Colonic mucosa (tissue), 4 donors: ENCODE data around the gene ARL6IP4. TPM values are rescaled to one million over a fixed set of nuclear protein-coding genes. Genes with fewer than 3 reads are reported as not detected.

Experiments
- DNase-seq: peaks from one replicate; pipeline ENCODE4 v3.0.0-alpha.2; 2020
- H3K27ac ChIP-seq: fragments of 200-600 bp; one replicate; pipeline ENCODE4 v1.8.0; 2021
- H3K27me3 ChIP-seq: fragments of 200-600 bp; one replicate; pipeline ENCODE4 v1.8.0; 2021
- H3K36me3 ChIP-seq: fragments of 200-600 bp; one replicate; pipeline ENCODE4 v1.8.0; 2021
- H3K4me1 ChIP-seq: fragments of 200-600 bp; one replicate; pipeline ENCODE4 v1.8.0; 2021; ENCODE audit warnings: mild to moderate bottlenecking
- H3K4me3 ChIP-seq: fragments of 200-600 bp; one replicate; pipeline ENCODE4 v1.8.0; 2021
- H3K9ac ChIP-seq, 2 donors: one replicate each; pipeline ENCODE4 v1.7.0; 2013; ENCODE audit warnings: control low read depth in 2 of 2, low read depth in 2 of 2, low read length in 2 of 2
- H3K9me3 ChIP-seq: fragments of 200-600 bp; one replicate; pipeline ENCODE4 v1.8.0; 2021
- CTCF ChIP-seq: fragments of 200-600 bp; IDR thresholded peaks from one replicate; pipeline ENCODE4 v1.8.0; 2022; ENCODE audit warnings: antibody characterized with exemption, mild to moderate bottlenecking
- intact Hi-C: fragments of 100-400 bp; cut with DNase I; formaldehyde crosslinking; loops from one replicate; pipeline ENCODE4 v1.14.1; 2022
- total RNA-seq, 2 donors: library from RNA; stranded (reverse); fragmentation: NEBNext Ultra II Directional in 1 of 2; extraction: Animal tissue kit (Norgen Biotek cat#: 25700) in 1 of 2; gene quantifications; one replicate each; pipeline ENCODE4 v1.2.1, GENCODE V29; 2021
- donor health status: healthy.
- donor health status: DM: no; HTN: no; CAD: no.
- donor health status: DM: no; HTN: no; CAD: no.

The ARL6IP4 gene
- total RNA-seq, 2 donors from 2014 or later, result 130 to 192 TPM

GRCh38 chr12:122988612-122989212 lies 8.2 kb downstream of the ARL6IP4 start:
- no peaks in the 10 kb centered on the region for H3K9me3 ChIP-seq
- H3K27me3 ChIP-seq, result no peaks in the 10 kb centered on the region
- no peak for TF ChIP-seq CTCF
- H3K36me3 ChIP-seq, result no peaks in the 10 kb centered on the region
- no peak for DNase-seq
- no peak overlapping the region for H3K27ac ChIP-seq
- H3K9ac ChIP-seq, result no peak overlapping the region
- no peaks in the 10 kb centered on the region for H3K4me1 ChIP-seq
- intact Hi-C loops, result no loop called here
- no peak overlapping the region for H3K4me3 ChIP-seq

- TF ChIP-seq CTCF, result no peak
- Histone ChIP-seq H3K36me3 (no peaks in the 10 kb centered on the region), H3K4me1 (no peaks in the 10 kb centered on the region), H3K27ac (no peak overlapping the region), H3K9me3 (no peaks in the 10 kb centered on the region), H3K9ac (no peak overlapping the region), H3K4me3 (no peak overlapping the region), H3K27me3 (no peaks in the 10 kb centered on the region)
- no peak for DNase-seq
- intact Hi-C loops, result no loop called here
Observed at GRCh38 chr12:122989225-122989839, 8.9 kb downstream of the ARL6IP4 start.

- TF ChIP-seq CTCF, result no peak
- intact Hi-C loops, result no loop called here
Observed at GRCh38 chr12:122989874-122990419, 9.5 kb downstream of the ARL6IP4 start.

GRCh38 chr12:122990561-122990960 lies 10.1 kb downstream of the ARL6IP4 start:
- intact Hi-C loops, result no loop called here
- H3K36me3 ChIP-seq, result no peaks in the 10 kb centered on the region

More at GRCh38 chr12:122989874-122990419, 9.5 kb downstream of the ARL6IP4 start:
- no peaks in the 10 kb centered on the region for H3K27me3 ChIP-seq
- no peaks in the 10 kb centered on the region for H3K9me3 ChIP-seq
- no peak overlapping the region for H3K9ac ChIP-seq
- no peaks in the 10 kb centered on the region for H3K4me1 ChIP-seq
- H3K36me3 ChIP-seq, result no peaks in the 10 kb centered on the region
- DNase-seq, result no peak
- no peak overlapping the region for H3K27ac ChIP-seq
- no peak overlapping the region for H3K4me3 ChIP-seq

More at GRCh38 chr12:122990561-122990960, 10.1 kb downstream of the ARL6IP4 start:
- no peak for TF ChIP-seq CTCF
- no peak for DNase-seq
- H3K9me3 ChIP-seq, result no peaks in the 10 kb centered on the region
- H3K4me3 ChIP-seq, result no peak overlapping the region
- H3K9ac ChIP-seq, result no peak overlapping the region
- no peak overlapping the region for H3K27ac ChIP-seq
- H3K27me3 ChIP-seq, result no peaks in the 10 kb centered on the region
- no peaks in the 10 kb centered on the region for H3K4me1 ChIP-seq
